GM21360 (cell line): ENCODE results near the gene CDKL1.
"Not testable (repeated sequence)": the region's sequence is repeated elsewhere in the genome, so short reads cannot be mapped to it uniquely, and the experiment has no call there.

Experiments used
- ATAC-seq: cut with Tn5 transposase; IDR thresholded peaks from one replicate; pipeline ENCODE4 v1.9.1; 2021; ENCODE audit warnings: mild to moderate bottlenecking, moderate library complexity; ENCODE audit not compliant: unreplicated experiment

CDKL1 gene

DNA sequence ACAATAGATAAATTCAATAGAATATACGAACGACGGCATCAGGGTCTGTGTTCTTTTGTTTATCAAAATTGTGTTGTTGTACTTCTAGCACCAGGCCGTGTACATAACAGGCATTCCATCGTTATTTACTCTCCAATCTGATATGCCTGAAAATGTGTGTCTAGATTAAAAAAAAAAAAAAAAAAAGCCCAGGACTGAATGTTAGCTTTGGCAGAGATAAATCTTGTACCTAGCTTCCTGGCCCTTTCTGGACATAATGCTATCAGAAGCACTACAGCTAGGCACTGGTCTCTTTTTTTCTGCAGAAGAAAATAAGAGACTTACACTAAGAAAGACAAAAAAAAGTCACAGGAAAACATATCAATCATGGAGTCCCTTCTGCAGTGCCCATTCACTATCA is 37.0 kb downstream of the CDKL1 start:
- ATAC-seq = no peak

- ATAC-seq = no peak
Observed at GRCh38 chr14:50357753-50358395, 38.8 kb downstream of the CDKL1 start.

DNA sequence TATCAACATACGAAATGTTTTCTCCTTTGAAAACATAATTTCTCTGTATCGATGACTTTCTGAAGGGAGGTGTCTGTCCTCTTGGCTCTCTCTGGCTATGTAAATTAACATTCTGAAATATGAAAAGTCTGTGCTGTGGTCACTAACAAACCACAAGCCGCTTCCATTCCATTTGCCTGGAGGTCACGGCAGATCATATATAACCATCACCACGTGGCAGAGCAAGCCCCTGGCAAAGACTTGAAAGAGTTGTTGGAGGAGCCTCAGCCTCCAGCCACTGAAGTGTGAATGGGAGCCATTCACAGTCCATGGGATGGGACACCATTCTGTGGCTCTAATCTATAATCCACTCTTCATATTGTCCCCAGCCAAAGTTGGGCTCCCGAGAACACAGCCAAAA is 39.6 kb downstream of the CDKL1 start:
- no peak for ATAC-seq

DNA sequence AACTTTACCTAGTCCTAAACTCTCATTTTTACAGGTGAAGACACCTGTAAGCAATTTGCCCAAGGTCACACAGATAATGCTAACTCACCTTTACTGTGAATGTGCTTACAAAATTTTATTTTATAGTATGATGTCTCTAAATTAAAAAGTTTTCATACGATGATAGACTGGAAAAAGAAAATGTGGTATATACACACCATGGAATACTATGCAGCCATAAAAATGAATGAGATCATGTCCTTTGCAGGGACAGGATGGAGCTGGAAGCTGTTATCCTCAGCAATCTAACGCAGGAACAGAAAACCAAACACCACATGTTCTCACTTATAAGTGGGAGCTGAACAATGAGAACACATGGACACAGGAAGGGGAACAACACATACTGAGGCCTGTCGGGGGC is 40.4 kb downstream of the CDKL1 start:
- ATAC-seq = not testable (repeated sequence)

GRCh38 chr14:50355692-50356091 is 41.0 kb downstream of the CDKL1 start:
- no peak for ATAC-seq

DNA sequence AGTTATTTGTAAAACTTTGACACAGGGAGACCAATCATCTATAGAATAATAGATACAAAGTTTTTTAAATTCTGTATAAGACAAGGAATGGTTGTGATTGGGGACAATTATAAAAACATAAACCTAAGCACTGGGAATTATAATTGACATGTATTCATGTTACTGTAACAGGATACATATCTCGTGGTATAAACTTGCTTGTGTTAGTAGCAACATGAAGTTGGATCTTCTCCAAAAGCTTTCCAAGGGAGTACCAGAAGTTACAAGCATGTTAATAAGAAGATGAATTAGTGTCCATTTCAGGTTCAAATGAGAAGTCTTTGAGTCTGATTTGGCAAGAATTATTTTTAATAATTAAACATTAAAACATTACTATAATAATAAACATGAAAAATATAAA is 42.2 kb downstream of the CDKL1 start:
- no peak for ATAC-seq

- no peak for ATAC-seq
Observed at GRCh38 chr14:50353126-50353525, 43.6 kb downstream of the CDKL1 start.

DNA sequence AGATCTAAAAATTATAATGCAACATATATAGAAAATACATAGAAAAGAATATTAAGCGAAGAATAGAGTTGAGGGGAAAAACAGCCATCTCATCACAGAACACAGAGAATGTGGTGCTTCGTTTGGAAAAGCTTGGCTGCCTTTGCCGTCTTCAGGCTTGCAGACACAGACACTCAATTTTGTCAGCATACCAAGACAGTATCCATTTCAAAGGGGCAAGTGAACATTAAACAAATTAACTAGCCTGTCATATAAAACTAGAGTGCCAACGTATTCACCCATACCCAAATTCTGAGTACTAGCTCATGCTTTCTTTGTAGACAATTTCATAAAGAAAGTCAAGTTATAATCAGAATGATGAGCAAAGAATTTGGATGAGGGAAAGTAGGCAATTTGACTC is 44.1 kb downstream of the CDKL1 start:
- no peak for ATAC-seq

- ATAC-seq = no peak
Observed at GRCh38 chr14:50350975-50351374, 45.7 kb downstream of the CDKL1 start.

GRCh38 chr14:50348933-50349332 is 47.7 kb downstream of the CDKL1 start:
- ATAC-seq = no peak

- no peak for ATAC-seq
Observed at GRCh38 chr14:50347521-50347920, 49.2 kb downstream of the CDKL1 start.

- no peak for ATAC-seq
Observed at GRCh38 chr14:50345846-50346422, 50.7 kb downstream of the CDKL1 start.

DNA sequence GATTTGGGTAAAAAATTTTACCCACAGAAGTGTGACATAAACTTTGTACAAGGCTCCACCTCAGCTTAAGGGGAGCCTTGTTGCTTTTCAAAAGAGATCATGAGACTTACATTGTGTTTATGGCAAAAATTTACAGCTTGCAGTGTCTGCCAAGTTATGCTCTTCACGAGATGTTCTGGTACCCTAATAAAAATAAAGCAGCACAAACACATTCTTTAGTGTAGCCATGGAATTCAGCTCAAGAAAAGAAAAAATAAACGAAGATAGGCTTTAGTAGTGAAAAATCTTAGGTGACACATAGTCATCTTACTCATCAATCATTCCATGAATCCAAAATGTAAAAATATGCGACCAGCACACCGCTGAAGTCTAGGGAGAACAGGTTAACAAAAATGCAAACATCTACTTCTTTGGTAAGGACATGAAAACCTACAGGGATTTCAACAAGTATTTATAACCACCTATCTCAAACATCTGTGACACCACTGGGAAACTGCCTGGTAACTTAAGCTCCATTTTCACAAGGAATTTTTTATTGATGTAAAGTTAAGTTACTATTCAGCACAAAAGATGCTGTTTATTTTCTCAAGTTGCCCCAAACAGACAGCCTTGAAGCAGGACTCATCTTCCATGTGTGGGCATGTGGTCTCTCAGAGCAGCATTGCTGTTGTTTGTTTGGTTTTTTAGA is 51.7 kb downstream of the CDKL1 start:
- no peak for ATAC-seq

DNA sequence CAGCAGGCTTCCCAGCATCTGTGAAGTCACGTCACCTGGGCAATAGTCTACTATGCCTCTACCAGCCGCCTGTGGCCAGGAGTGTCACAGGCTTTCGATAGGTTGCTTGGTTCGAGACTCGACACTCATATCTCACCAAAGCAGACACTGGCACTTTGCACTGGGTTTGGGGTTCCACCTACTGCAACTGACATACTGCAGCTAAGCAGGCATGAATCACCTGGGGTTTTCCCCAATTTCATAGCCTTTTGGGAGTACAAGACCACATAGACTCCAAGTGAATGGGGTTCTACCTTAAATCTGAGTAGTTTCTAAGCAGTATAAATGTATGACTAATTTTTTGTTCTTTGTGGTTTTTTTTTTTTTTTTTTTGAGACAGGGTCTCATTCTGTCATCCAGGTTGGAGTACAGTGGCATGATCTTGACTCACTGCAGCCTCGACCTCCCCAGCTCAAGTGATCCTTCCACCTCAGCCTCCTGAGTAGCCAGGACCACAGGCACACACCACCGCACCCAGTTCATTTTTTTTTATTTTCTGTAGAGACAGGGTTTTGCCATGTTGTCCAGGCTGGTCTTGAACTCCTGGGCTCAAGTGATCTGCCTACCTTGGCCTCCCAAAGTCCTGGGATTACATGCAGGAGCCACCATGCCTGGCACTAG is 52.4 kb downstream of the CDKL1 start:
- peak; percentile 69 for ATAC-seq

DNA sequence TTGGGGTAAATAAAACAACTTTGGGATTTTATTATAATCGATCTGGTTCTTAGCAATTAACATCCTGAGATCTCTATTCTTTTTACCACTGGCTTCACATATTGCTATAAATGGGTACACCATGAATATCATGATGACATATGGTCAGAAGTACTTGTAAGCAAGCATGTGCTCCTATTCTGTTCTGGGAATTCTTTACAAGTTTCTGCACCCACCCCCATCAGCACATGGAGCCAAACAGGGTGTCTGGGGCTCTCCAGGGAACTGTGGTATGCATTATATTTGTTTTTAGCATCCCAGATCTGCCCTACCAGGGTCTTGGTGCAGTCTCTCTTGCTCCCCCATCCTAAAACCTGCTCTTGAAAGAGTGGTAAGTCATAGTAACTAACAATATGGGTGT is 53.2 kb downstream of the CDKL1 start:
- no peak for ATAC-seq

GRCh38 chr14:50342221-50343078 is 54.2 kb downstream of the CDKL1 start:
- peak; percentile 66 for ATAC-seq

DNA sequence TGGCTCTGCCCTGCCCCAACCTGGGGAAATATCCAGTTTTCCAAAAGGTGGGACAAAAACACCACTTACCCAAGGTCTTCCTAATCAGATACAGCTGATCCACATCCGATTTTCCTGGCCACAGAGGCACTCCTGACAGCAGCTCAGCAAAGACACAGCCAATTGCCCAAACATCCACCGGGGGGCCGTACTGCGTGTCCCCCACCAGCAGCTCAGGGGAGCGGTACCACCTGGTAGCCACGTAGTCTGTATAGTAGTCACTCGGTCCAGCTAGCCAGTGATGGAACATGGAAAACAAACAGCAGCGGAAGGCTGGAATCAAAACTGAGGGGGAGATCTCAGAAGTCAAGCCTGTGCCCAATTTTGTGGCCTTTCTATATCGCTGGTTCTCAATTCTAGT is 55.7 kb downstream of the CDKL1 start:
- ATAC-seq = no peak

- ATAC-seq = no peak
Observed at GRCh38 chr14:50340045-50340444, 56.6 kb downstream of the CDKL1 start.

DNA sequence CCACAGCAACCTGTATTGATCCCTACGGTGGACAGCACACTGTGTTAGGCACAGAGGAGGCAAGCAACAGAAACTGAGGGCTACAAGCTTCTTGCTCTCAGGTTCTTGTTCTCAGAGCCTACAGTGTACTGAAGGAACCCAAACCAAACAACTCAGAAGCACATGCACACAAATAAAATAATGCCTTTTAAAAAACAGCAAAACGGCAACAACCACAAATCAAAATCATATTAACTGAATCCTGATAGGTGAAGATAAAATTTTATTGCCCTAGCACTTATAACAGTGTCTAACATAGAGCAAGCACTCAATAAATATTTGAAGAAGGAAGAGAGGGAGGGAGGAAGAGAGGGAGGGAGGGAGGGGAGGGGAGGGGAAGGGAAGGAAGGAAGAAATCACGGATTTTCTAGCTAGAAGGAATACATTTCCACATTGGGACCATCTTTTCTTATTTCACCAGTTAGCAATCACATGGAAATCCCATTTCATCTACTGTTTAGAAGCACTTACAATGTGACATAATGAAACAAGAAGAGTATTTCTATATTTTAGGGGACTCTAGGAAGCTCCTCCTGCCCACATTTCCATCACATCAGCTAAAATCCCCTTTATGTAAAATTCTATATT is 57.4 kb downstream of the CDKL1 start:
- no peak for ATAC-seq

GRCh38 chr14:50338587-50338986 is 58.1 kb downstream of the CDKL1 start:
- ATAC-seq = no peak
